NOMO-1 treated with DMSO at 0.1 percent for 48 hours (cell line): Measurements from ENCODE around the gene TMEM242.
"Not testable (repeated sequence)": the region's sequence is repeated elsewhere in the genome, so short reads cannot be mapped to it uniquely, and the experiment has no call there.

Experiments used
- DNase-seq: peaks from one replicate; lab custom pipeline; 2025; ENCODE audit not compliant: unreplicated experiment; lab: John Stamatoyannopoulos, UW

Gene TMEM242

GRCh38 chr6:157323255-157323965, at the start of gene TMEM242:
TSS of gene TMEM242 (minus strand) at chr6:157323519. CDS start at chr6:157323499, 20 bp downstream.
- DNase-seq: no peak

DNA sequence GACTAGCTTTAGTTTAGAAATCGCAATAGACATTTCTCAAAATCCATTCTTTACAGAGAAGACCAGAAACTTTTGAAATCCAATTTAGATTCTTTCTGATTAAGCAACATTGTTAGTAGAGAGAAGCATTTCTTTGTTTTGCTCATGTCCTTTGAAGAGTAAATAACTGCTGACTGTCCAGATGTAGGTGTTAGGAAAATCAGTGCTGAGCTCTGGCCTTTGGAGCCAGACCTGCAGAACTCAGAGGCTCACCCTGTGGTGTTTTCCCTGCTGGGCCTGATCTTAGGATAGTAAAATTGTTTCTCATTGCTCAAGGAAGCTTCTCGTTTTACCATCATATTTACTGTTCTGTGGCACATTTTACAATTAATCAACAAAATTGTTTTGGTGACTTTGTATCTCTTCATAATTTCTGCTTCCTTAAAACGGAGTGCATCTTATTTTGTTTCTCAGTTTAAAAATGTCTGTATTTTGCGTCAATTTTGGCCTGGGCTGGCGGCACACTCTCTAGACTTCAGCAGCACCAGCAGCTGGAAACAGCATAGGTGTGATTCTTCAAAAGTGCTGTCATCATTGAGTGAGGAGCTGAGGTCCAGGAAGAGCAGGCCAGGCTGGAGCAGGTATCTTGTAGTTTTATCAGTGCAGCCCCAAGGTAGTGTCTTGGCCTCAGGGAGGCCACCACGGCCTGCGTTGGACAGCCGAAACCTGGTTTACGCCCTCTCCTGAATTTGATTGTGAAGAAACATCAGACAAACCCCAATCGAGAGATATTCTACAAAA, 49.4 kb upstream of the TMEM242 start:
- no peak for DNase-seq

DNA sequence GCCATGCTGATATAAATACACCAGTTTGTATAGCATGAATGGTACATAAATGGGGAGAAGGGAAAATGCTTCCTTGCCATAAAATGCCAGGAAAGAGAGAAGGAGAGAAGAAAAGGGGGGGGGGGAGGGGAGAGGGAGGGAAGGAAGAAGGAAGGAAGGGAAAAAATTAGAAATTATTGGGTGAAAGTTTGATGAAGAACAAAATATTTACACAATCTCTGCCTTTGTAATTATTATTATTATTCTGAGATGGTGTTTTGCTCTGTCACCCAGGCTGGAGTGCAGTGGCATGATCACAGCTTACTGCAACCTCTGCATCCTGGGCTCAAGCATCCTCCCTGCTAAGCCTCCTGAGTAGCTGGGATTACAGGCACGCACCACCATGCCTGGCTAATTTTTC, 47.4 kb upstream of the TMEM242 start:
- no peak for DNase-seq

DNA sequence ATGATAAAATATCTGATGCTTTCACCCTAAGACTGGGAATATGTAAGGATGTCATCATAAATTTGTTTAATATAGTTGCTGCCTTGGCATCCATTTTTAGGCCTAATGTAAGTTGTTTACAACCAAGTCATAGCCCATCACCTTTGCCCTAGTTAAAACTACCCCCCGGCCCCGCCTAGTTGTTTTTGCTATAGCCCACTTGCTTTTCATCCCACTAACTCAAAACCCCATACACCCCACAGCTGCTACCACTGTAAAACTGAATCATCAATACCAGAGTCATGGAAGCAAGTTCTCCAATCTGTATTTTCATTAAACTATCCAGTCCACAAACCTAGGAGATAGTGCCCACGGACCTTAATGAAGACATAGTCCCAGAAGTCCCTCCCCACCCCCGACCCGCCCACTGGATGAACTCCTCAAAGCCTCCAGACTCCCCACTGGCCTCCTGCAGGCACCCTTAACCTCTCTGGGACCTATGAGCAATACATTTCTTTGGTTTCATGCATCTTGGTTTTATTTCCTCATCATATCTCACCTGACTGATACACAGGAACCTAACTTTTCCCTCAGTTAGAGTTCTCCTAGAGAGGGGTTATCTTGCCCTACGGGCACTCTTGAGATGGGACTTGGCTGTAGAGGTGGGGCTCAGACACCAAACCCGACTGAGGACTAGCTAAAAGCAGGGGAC, 45.2 kb upstream of the TMEM242 start:
- DNase-seq: no peak

DNA sequence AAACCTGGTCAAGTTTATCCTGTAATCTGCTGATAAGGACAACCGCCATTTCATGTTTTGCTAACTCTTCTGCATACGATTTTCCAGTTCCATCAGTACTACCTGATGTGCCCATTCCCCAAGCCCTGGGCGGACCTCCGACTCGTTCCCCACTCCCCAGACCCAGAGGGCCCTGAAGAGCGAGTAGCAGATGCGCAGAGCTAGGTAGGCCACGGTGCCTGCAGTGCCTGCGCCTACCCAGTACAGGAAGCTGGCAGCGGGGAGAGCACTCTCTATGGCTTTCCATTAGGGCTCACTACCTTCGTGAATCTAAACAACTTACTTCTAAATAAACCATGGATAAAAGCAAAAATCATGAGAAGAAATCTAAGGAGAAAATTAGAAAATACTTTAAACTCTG, 43.3 kb upstream of the TMEM242 start:
- no peak for DNase-seq

GRCh38 chr6:157364705-157365104, 41.4 kb upstream of the TMEM242 start:
- DNase-seq: no peak

GRCh38 chr6:157361886-157362285, 38.6 kb upstream of the TMEM242 start:
- DNase-seq: no peak

DNA sequence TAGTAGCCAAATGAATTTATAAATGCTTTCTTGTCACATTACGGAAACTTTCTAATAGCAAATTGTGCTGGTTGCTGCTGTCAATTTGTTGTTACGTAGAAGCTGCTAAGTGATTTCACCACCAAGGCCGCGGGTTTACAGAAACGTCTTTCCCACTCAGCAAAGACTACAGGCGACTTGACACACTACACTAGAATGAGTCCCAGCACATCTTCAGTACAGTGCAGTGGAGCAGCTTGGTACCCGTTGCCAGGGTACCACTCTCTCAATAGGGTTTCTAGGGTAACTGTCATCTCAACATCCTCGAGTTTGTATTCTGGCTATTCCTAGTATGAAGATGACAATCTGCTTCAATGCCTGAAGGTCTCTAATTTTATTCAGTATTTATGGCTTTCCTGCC, 35.0 kb upstream of the TMEM242 start:
- no peak for DNase-seq

- no peak for DNase-seq
Measured at GRCh38 chr6:157346373-157346772, 23.1 kb upstream of the TMEM242 start.

DNA sequence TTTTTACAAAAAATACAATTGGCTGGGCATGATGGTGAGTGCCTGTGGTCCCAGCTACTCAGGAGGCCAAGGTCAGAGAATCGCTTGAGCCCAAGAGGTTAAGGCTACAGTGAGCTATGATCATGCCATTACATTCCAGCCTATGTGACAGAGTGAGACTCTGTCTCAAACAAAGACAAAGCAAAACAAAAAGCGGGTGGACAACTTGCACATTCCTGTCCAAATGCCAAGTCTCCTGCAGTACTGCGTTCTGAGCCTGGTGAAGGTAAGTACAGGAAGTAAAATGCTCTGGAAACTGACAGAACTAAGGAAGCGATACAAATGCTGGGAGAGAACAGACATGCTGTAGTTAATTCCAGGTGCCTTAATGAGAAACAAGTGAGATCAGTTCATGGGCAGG, 20.4 kb upstream of the TMEM242 start:
- DNase-seq: no peak

GRCh38 chr6:157339432-157339831, 16.1 kb upstream of the TMEM242 start:
- no peak for DNase-seq

DNA sequence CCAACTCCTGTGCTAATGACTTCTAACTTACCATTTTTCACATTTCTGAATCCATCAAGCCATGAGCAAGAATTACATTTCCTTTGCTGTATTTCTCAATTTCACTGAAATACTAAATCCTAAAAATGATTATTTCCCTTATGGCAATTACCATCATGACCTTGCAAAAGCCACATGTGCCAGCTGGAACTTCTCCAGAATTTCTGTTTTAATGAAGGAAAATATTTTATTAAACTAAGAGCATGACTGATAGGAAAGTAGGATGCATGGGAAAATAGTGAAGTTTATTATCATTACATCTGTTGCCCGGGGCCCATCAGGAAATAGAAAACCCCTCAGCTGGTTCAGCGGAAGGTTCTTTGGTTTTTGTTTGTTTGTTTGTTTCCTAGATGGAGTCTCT, 14.4 kb upstream of the TMEM242 start:
- DNase-seq: no peak

DNA sequence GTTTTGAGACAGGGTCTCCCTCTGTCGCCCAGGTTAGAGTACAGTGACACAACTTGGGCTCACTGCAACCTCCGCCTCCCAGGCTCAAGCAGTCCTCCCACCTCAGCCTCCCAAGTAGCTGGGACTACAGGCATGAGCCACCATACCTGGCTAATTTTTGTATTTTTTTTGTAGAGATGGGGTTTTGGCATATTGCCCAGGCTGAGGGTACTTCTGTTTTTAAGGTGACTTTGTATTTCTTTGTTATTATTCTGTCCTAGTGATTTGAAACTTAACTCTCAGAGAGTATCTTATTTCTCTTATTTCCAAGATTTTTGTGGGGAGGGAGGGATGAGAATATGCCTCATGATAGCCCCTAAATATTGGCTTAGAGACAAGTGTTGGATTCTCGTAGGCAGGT, 14.0 kb upstream of the TMEM242 start:
- not testable (repeated sequence) for DNase-seq

GRCh38 chr6:157335829-157336228, 12.5 kb upstream of the TMEM242 start:
- DNase-seq: no peak

DNA sequence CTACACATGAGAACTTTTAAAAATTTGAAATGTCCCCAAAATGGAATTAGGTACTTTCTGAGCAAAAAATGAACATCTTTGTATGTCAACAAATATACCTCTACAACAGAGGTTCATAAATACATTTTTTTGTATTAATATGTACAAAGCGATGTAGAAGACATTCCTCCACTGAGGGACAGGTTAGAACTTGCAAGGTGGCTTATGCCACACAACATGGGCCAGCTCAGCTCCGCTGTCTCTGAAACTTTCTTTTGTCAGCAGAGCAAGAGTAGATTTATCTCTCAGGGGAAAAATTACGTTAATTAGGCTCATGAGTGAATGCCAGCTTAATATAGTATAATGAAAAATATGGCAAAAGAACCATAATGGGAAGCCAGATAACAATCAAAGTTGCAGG, 10.6 kb upstream of the TMEM242 start:
- DNase-seq: no peak

GRCh38 chr6:157333537-157333936, 10.2 kb upstream of the TMEM242 start:
- DNase-seq: no peak

- no peak for DNase-seq
Measured at GRCh38 chr6:157332813-157333212, 9.5 kb upstream of the TMEM242 start.

GRCh38 chr6:157330831-157331230, 7.5 kb upstream of the TMEM242 start:
- no peak for DNase-seq

GRCh38 chr6:157329829-157330228, 6.5 kb upstream of the TMEM242 start:
- DNase-seq: no peak

GRCh38 chr6:157328108-157328692, 4.9 kb upstream of the TMEM242 start:
- no peak for DNase-seq

DNA sequence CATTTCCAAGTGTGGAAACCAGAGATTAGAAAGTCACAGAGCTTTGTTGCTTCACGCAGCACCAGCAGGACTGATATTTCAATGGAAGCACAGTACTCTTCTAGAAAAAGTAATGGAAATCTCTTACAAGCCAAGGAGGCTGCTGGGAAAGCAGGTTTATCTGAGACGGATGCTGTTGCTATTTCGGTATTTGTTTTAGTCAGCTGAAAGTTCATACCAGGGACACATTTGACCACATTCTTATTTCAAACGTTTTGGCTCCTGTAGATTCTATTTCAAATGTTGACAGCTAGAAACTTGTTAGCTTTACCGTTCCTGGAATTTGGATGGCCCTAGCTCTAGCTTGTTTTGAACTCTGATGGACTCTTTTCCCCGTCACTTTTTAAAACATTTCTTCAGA, 3.7 kb upstream of the TMEM242 start:
- no peak for DNase-seq
